Left hindlimb (tissue), 1 donor: Measurements from ENCODE around the gene CCND2.

ENCODE experiments used
- DNase-seq: peaks from one replicate; pipeline ENCODE4 v3.0.0-alpha.2; 2018

CCND2 gene

GRCh38 chr12:4293299-4293965 is 19.9 kb downstream of the CCND2 start:
- no peak for DNase-seq

GRCh38 chr12:4293966-4294505 is 20.5 kb downstream of the CCND2 start:
- DNase-seq, result no peak

- DNase-seq, result no peak
Observed at GRCh38 chr12:4296751-4297150, 23.2 kb downstream of the CCND2 start.

GRCh38 chr12:4297617-4298016 is 24.1 kb downstream of the CCND2 start:
- DNase-seq, result no peak

GRCh38 chr12:4300883-4301282 is 27.3 kb downstream of the CCND2 start:
- no peak for DNase-seq

GRCh38 chr12:4301932-4302501 is 28.5 kb downstream of the CCND2 start:
- DNase-seq, result no peak

GRCh38 chr12:4302881-4303280 is 29.3 kb downstream of the CCND2 start:
- DNase-seq, result no peak

- DNase-seq, result no peak
Observed at GRCh38 chr12:4303750-4304149, 30.2 kb downstream of the CCND2 start.

GRCh38 chr12:4307593-4308333 is 34.2 kb downstream of the CCND2 start:
- DNase-seq, result peak; percentile 71

- DNase-seq, result no peak
Observed at GRCh38 chr12:4308334-4308950, 34.9 kb downstream of the CCND2 start.

- DNase-seq, result no peak
Observed at GRCh38 chr12:4311776-4312175, 38.2 kb downstream of the CCND2 start.

- DNase-seq, result no peak
Observed at GRCh38 chr12:4312251-4312650, 38.7 kb downstream of the CCND2 start.

- no peak for DNase-seq
Observed at GRCh38 chr12:4320497-4320852, 46.9 kb downstream of the CCND2 start.

- peak; percentile 94 for DNase-seq
Observed at GRCh38 chr12:4320853-4321701, 47.5 kb downstream of the CCND2 start, which contains the start of gene TIGAR. TSS of gene TIGAR (plus strand) at chr12:4321213. CDS start at chr12:4321272, 59 bp downstream.

- DNase-seq, result no peak
Observed at GRCh38 chr12:4322726-4323125, 49.2 kb downstream of the CCND2 start.
